Suprapubic skin (tissue), 3 donors: ENCODE data around the gene IRX5.

Source experiments
- CTCF ChIP-seq, 2 donors: fragments of 200-600 bp in 1 of 2; fragments of 450-650 bp in 1 of 2; sonication (generic) in 1 of 2; IDR thresholded peaks; one replicate each; pipeline ENCODE4 v1.5.1; 2016 to 2019; ENCODE audit warnings: antibody characterized with exemption in 2 of 2, mild to moderate bottlenecking in 1 of 2, moderate library complexity in 1 of 2
- EP300 ChIP-seq: sonication (generic); formaldehyde crosslinking; IDR thresholded peaks from one replicate; pipeline ENCODE4 v1.6.1; 2017; ENCODE audit warnings: antibody characterized with exemption

- TF ChIP-seq CTCF (IDR thresholded peaks at IDR 0.05) (no peak), EP300 (no peak)
Observed at GRCh38 chr16:54923055-54923473, 7.6 kb upstream of the IRX5 start.
